Globus pallidus (tissue), 1 donor: ENCODE measurements around the gene UBE2C.
"Not testable (repeated sequence)": the region's sequence is repeated elsewhere in the genome, so short reads cannot be mapped to it uniquely, and the experiment has no call there.

Experiments used
- DNase-seq: peaks from one replicate; pipeline ENCODE4 v3.0.0-alpha.2; 2015; ENCODE audit warnings: low spot score

UBE2C gene

GRCh38 chr20:45812157-45813005 is at the start of gene UBE2C:
Gene UBE2C (plus strand): TSS chr20:45812644. CDS start chr20:45812696, 52 bp downstream.
- peak; percentile 98 for DNase-seq

- not testable (repeated sequence) for DNase-seq
Observed at GRCh38 chr20:45764618-45765282, 47.7 kb upstream of the UBE2C start.

- no peak for DNase-seq
Observed at GRCh38 chr20:45765307-45765875, 47.1 kb upstream of the UBE2C start.

GRCh38 chr20:45765980-45766379 is 46.5 kb upstream of the UBE2C start:
- DNase-seq: no peak

GRCh38 chr20:45768479-45768878 is 44.0 kb upstream of the UBE2C start:
- DNase-seq: no peak

GRCh38 chr20:45771182-45771759 is 41.2 kb upstream of the UBE2C start:
- DNase-seq: peak; percentile 84

GRCh38 chr20:45772693-45773092 is 39.8 kb upstream of the UBE2C start:
- no peak for DNase-seq

GRCh38 chr20:45774945-45775344 is 37.5 kb upstream of the UBE2C start:
- no peak for DNase-seq

GRCh38 chr20:45775411-45775810 is 37.0 kb upstream of the UBE2C start:
- no peak for DNase-seq

GRCh38 chr20:45776931-45777330 is 35.5 kb upstream of the UBE2C start:
- no peak for DNase-seq

- DNase-seq: no peak
Observed at GRCh38 chr20:45779011-45779915, 33.2 kb upstream of the UBE2C start.

- no peak for DNase-seq
Observed at GRCh38 chr20:45780159-45780558, 32.3 kb upstream of the UBE2C start.

GRCh38 chr20:45781391-45781931 is 31.0 kb upstream of the UBE2C start:
- DNase-seq: no peak

- DNase-seq: no peak
Observed at GRCh38 chr20:45782890-45783289, 29.6 kb upstream of the UBE2C start.

- peak; percentile 35 for DNase-seq
Observed at GRCh38 chr20:45783656-45784294, 28.7 kb upstream of the UBE2C start.

GRCh38 chr20:45788351-45788750 is 24.1 kb upstream of the UBE2C start:
- no peak for DNase-seq

- no peak for DNase-seq
Observed at GRCh38 chr20:45792317-45793118, 19.9 kb upstream of the UBE2C start.

- no peak for DNase-seq
Observed at GRCh38 chr20:45796337-45797065, 15.9 kb upstream of the UBE2C start.

GRCh38 chr20:45797510-45797909 is 14.9 kb upstream of the UBE2C start:
- not testable (repeated sequence) for DNase-seq
